T-helper 2 cell treated with Interferon-gamma antibody and Interleukin-4, amounts not matched to agents 5 μg/mL and 100 μg/mL, for 36 hours (primary cell): Measurements from ENCODE around the gene ABCB9.

ENCODE experiments used
- DNase-seq: peaks from one replicate; pipeline ENCODE4 v3.0.0; 2021; ENCODE audit warnings: low spot score
- H3K27ac Mint-ChIP-seq: one replicate; pipeline ENCODE4 v1.8.0; 2021; ENCODE audit warnings: mild to moderate bottlenecking, mixed read lengths
- H3K27me3 Mint-ChIP-seq: one replicate; pipeline ENCODE4 v1.8.0; 2021; ENCODE audit warnings: low read depth, mixed read lengths
- H3K36me3 Mint-ChIP-seq: one replicate; pipeline ENCODE4 v1.8.0; 2021; ENCODE audit warnings: low read depth, mixed read lengths
- H3K4me1 Mint-ChIP-seq: one replicate; pipeline ENCODE4 v1.8.0; 2021; ENCODE audit warnings: low read depth, mixed read lengths
- H3K4me3 Mint-ChIP-seq: one replicate; pipeline ENCODE4 v1.8.0; 2022; ENCODE audit warnings: mild to moderate bottlenecking, moderate library complexity, mixed read lengths
- H3K9me3 Mint-ChIP-seq: one replicate; pipeline ENCODE4 v1.8.0; 2021; ENCODE audit warnings: mixed read lengths

Gene ABCB9

DNA sequence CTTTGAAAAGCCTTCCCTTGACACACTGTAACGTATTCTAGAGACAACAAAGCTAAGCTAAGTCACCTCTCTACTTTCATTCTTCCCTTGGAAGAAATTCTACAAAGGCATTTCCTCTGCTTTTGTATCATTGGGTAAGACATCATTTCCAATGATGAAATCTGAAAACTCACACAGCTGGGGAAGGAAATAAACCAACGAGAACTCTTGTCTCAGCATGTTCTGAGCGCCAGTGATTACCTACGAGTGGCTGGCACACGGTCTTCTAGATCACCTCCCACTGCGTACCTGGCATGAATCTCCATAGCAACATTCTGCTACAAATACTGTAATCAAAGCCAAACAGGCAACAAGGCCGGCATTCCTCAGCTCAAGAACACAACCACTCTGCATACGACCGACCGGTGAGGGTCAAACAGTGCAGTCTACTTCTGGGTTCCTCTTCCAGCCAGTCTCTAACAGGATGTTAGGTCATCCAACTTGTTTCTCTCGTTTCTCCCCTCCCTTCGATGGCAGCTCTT lies 78.0 kb downstream of the ABCB9 start:
- peaks cover 2% of the 10 kb centered on the region for H3K36me3 Mint-ChIP-seq
- peaks cover 14% of the 10 kb centered on the region for H3K27me3 Mint-ChIP-seq
- H3K4me3 Mint-ChIP-seq: peak overlapping the region; percentile 87
- H3K4me1 Mint-ChIP-seq: peaks cover 40% of the 10 kb centered on the region
- H3K9me3 Mint-ChIP-seq: no peaks in the 10 kb centered on the region
- no peak for DNase-seq
- peak overlapping the region; percentile 92 for H3K27ac Mint-ChIP-seq

DNA sequence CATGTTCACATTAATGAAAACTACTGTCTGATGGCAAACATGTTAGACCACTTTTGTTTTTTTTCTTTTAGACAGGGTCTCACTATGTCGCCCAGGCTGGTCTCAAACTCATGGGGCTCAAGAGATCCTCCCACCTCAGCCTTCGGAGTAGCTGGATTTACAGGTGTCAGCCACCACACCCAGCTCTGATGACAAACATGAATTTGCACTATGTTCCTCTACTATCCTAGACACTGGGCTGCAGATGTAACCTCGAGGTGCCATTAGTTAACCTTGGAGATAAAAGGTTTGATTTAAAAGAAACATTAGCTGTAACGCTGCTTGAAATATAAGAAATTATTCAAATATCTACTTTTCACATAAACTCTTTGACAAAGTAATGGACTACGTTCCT lies 78.4 kb downstream of the ABCB9 start:
- no peak for DNase-seq
- Mint-ChIP-seq H3K27me3 (peaks cover 17% of the 10 kb centered on the region), H3K9me3 (no peaks in the 10 kb centered on the region), H3K4me1 (peaks cover 44% of the 10 kb centered on the region), H3K36me3 (peaks cover 5% of the 10 kb centered on the region), H3K4me3 (peak overlapping the region; percentile 87), H3K27ac (peak overlapping the region; percentile 92)

DNA sequence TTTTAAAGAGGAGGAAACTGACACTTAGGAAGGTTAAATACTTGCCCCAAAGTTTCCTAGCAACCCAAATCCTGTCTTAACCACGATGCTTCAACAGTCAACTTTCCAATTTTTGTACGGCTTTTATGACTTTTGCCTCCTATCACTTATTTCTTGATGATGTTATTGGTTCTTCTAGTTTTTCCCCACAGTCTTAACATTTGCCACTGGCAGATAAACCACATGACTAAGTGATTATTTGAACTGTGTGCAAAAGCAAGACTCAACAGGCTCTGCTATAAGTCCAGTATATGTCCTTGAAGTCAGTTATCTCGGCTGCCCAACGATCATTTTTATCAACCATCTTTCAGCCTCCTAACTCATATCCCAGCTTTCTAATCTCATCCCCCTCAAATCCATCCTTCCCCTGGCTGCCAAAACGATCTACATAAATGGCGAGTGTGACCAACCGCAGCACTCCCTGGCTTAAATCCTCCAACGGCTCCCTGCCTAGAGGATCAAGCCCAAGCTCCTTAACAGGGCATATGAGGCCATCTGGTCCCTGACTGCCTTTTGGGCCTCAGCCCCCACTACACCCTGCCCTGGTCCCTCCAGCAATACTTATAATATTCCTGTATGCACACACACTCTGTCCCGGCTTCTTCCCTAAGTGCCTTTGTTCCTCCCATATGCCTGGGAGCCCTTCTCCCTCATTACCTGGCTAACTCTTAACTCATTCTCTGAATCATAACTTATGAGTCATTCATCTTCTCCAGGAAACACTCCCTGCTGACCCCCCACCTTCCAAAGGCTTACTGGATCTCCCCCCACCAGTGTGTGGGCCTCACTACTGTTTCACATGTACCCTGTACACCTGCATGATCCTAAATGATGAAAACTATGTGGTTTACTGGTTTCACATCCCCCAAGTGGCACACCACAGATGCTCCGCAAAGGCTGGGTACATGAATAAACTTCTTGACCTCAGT lies 79.1 kb downstream of the ABCB9 start:
- peaks cover 44% of the 10 kb centered on the region for H3K4me1 Mint-ChIP-seq
- peak; percentile 65 for DNase-seq
- H3K27me3 Mint-ChIP-seq: peaks cover 22% of the 10 kb centered on the region
- peak overlapping the region; percentile 49 for H3K27ac Mint-ChIP-seq
- H3K36me3 Mint-ChIP-seq: peaks cover 5% of the 10 kb centered on the region
- peak overlapping the region; percentile 87 for H3K4me3 Mint-ChIP-seq
- no peaks in the 10 kb centered on the region for H3K9me3 Mint-ChIP-seq

DNA sequence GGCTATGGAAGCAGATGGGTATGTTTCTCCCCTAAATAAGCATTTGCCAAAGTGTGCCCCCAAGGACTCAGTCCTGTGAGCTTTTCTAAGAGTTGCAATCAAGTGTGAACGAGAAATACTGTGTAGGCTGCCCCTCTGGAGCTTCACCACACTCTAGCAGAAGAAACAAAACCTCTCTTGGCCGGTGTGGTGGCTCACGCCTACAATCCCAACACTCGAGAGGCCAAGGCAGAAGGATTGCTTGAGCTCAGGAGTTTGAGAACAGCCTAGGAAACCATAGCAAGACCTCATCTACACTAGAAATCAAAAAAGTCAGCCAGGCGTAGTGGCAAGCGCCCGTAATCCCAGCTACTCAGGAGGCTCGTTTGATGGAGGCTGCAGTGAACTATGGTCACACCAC lies 80.1 kb downstream of the ABCB9 start:
- no peak overlapping the region for H3K27ac Mint-ChIP-seq
- peaks cover 27% of the 10 kb centered on the region for H3K27me3 Mint-ChIP-seq
- H3K4me3 Mint-ChIP-seq: no peak overlapping the region
- H3K4me1 Mint-ChIP-seq: peaks cover 47% of the 10 kb centered on the region
- DNase-seq: no peak
- H3K9me3 Mint-ChIP-seq: no peaks in the 10 kb centered on the region
- peaks cover 5% of the 10 kb centered on the region for H3K36me3 Mint-ChIP-seq

DNA sequence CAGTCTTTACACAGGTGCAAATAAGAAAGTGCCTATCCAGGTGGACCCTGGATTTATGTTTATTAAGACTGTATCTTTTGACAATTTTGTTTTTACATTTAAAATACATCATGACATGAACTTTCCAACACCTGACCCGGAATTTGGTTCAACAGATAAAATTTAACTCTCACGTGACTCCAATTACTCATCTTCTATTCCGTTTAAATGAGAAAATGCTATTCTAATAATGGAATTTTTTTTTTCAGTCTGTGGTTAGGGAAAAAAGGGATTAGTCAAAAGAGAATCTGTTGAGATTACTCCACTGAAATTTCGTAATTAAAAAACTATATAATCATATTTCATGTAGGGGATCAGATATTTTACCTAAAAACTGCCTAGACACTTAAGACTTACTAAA lies 81.4 kb downstream of the ABCB9 start:
- H3K36me3 Mint-ChIP-seq: peaks cover 12% of the 10 kb centered on the region
- no peak overlapping the region for H3K27ac Mint-ChIP-seq
- peaks cover 53% of the 10 kb centered on the region for H3K4me1 Mint-ChIP-seq
- no peak overlapping the region for H3K4me3 Mint-ChIP-seq
- no peak for DNase-seq
- no peaks in the 10 kb centered on the region for H3K9me3 Mint-ChIP-seq
- H3K27me3 Mint-ChIP-seq: peaks cover 34% of the 10 kb centered on the region

DNA sequence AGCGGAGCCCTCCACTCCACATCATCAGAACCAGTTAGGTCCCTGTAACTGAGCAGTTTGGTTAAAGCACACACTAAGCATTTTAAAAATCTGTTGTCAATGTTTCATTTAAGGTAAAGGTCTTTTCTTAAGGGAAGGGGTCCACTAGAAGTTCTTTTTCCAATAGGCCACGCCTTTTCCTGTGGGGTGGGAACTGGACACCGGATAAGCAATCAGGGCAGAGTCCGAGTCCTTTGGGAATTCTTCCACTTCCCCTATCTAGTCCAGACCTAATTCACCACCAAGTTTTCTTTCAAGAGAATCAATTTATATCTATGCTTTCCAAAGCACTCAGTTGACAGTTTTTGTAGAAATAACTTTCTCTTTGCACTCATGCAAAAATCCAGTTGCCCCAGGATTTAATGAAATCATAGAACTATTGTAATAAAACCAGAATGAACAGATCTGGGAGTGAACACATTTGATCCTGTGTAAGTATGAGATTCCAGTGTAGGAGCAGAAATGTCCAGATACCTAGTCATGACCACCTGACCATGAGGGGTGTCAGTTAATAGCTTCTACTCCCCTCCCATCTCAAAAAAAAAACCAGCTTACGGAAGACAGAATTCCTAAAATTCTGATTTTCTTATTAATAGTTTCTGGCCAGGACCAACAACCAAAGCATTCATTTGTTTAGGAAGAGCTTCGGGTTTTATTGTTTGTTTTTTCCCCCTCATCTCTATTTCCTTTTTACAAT lies 82.0 kb downstream of the ABCB9 start:
- peaks cover 39% of the 10 kb centered on the region for H3K27me3 Mint-ChIP-seq
- H3K4me3 Mint-ChIP-seq: no peak overlapping the region
- H3K4me1 Mint-ChIP-seq: peaks cover 52% of the 10 kb centered on the region
- no peak for DNase-seq
- no peak overlapping the region for H3K27ac Mint-ChIP-seq
- H3K36me3 Mint-ChIP-seq: peaks cover 14% of the 10 kb centered on the region
- no peaks in the 10 kb centered on the region for H3K9me3 Mint-ChIP-seq

DNA sequence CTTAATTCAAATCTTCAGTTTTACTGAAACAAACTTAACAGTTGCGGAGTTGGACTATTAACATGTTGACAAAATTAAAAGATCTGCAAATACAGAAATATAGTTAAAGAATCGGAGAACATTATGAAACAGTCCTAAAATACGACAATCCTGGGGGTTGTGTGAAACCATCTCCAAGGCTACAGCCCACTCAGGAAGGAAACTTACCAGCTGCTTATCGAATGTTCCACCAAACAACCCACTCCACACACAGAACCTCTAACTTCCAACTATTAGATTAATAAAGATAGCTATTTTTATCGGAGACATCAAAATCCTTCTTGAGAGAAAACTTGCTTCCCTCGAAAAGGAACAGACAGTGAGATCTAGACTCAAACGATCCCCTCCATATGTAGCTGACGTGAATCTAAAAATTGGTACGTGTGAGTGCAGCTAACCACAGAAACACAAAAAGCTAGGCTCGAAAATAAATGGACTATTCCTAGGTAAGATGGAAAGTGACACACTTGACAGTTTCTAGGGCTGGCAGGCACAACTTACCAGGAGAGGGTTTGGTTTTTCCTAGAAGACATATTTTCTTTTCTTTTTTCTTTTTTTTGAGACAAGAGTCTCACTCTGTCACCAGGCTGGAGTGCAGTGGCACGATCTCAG lies 83.2 kb downstream of the ABCB9 start:
- H3K36me3 Mint-ChIP-seq: peaks cover 16% of the 10 kb centered on the region
- no peaks in the 10 kb centered on the region for H3K9me3 Mint-ChIP-seq
- H3K27ac Mint-ChIP-seq: no peak overlapping the region
- peak overlapping the region; percentile 20 for H3K4me3 Mint-ChIP-seq
- H3K4me1 Mint-ChIP-seq: peaks cover 46% of the 10 kb centered on the region
- H3K27me3 Mint-ChIP-seq: peaks cover 39% of the 10 kb centered on the region
- no peak for DNase-seq

DNA sequence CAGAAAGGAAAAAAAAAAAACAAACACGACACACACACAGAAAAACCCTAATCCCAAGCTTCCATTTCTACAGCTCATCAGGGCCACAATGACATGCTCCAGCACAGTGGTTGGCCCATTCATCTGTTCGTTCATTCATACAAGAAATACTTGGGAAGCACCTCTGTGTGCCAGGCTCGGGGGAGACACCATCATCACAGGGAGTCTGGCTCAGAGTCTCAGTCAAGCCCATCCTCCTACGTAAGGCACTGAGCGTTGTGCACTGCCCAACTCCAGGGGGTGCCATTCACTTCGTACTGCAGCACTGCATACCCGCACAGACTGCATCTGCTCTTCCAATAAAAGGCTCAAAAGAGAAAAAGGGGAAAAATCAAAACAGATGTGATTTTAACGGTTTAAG lies 85.6 kb downstream of the ABCB9 start:
- peaks cover 39% of the 10 kb centered on the region for H3K4me1 Mint-ChIP-seq
- H3K4me3 Mint-ChIP-seq: no peak overlapping the region
- H3K9me3 Mint-ChIP-seq: no peaks in the 10 kb centered on the region
- peaks cover 41% of the 10 kb centered on the region for H3K27me3 Mint-ChIP-seq
- H3K36me3 Mint-ChIP-seq: peaks cover 18% of the 10 kb centered on the region
- DNase-seq: no peak
- H3K27ac Mint-ChIP-seq: no peak overlapping the region

DNA sequence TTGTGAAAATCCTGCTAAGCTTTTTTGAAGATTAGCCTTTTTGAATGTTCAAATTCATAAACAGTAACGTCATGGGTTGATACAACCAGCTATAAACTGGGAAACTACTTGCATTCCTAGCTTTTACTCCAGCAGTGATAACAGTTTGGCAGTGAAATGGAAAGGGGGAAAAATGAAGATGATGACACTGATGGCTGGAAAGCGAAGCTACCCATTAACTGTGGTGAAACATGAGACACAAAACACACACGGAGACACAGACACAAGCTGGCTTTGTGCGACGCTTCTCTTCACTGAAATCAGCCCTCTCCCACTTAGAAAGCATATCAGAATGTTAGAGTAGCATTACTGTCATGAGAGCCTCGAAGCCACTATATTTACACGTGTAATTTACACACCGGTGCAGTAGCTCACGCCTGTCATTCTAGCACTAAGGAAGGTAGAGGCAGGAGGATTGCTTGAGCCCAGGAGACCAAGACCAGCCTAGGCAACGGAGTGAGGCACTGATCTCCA lies 86.1 kb downstream of the ABCB9 start:
- Mint-ChIP-seq H3K27me3 (peaks cover 41% of the 10 kb centered on the region), H3K36me3 (peaks cover 18% of the 10 kb centered on the region), H3K27ac (no peak overlapping the region), H3K9me3 (no peaks in the 10 kb centered on the region), H3K4me3 (no peak overlapping the region), H3K4me1 (peaks cover 42% of the 10 kb centered on the region)
- DNase-seq: no peak
